Measurements from ENCODE around the gene ART1. TPM values are rescaled to one million over a fixed set of nuclear protein-coding genes. Genes with fewer than 3 reads are reported as not detected.

ART1 gene
- total RNA-seq, 2 experiments from 2014 or later = not detected

DNA sequence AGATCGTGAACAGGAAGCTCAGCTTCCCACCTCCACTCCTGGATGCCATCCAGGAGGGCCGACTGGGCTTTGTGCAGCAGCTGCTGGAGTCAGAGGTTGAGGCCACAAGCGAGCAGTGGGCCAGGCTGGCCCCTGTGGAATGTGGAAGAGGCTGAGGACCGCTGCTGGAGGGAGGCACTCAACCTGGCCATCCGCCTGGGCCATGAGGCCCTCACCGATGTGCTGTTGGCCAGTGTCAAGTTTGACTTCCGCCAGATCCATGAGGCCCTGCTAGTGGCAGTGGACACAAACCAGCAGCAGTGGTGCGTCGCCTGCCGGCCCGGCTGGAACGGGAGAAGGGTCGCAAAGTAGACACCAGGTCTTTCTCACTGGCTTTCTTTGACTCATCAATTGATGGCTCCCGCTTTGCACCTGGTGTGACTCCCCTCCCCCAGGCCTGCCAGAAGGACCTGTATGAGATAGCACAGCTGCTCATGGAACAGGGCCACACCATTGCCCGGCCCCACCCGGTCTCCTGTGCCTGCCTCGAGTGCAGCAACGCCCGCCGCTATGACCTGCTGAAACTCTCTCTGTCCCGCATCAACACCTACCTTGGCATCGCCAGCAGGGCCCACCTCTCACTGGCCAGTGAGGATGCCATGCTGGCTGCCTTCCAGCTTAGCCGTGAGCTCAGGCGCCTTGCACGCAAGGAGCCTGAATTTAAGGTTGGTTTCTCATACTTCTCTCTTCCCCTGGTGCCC lies 28.0 kb upstream of the ART1 start:
- ChIA-PET CTCF (interaction anchor here (2.5 kb wide), 1 partner anchor 8 kb away, joined by 9 read pairs; no protein-coding TSS in a partner anchor), POLR2A (no interaction called here)
- no peak for DNase-seq
- H3K9me3 Mint-ChIP-seq (ENCODE audit: insufficient read depth) = no peaks in the 10 kb centered on the region
- peaks cover 12% of the 10 kb centered on the region for H3K4me1 Mint-ChIP-seq (ENCODE audit: low read depth)
- no peak overlapping the region for H3K4me3 Mint-ChIP-seq
- ATAC-seq = no peak
- H3K36me3 Mint-ChIP-seq (ENCODE audit: low read depth) = no peaks in the 10 kb centered on the region
- H3K27ac Mint-ChIP-seq = no peak overlapping the region
- H3K27me3 Mint-ChIP-seq (ENCODE audit: low read depth) = no peaks in the 10 kb centered on the region

DNA sequence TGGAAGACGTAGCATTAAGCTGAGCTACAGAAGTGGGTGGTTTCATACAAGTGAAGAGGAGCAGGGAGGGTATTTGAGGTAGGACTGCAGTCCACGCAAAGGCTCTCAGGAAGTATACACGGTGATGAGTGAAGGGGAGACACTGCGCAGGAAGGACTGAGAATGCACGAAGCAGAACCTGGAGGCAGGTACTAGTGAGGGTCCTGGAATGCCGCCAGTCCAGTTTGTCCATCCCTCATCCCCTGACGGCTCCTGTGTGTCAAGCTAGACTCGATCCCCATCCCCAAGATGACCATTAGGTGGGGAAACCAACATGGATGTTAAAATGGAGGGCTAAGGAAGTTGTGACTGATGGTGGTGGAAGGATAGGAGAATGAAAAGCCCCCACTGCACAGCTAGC lies 26.9 kb upstream of the ART1 start:
- no peak for ATAC-seq
- CTCF ChIA-PET = interaction anchor here (2.5 kb wide), 1 partner anchor 9 kb away, joined by 9 read pairs; no protein-coding TSS in a partner anchor
- Mint-ChIP-seq H3K27me3 (ENCODE audit: low read depth) (no peaks in the 10 kb centered on the region), H3K4me3 (no peak overlapping the region), H3K36me3 (ENCODE audit: low read depth) (no peaks in the 10 kb centered on the region), H3K4me1 (ENCODE audit: low read depth) (peaks cover 12% of the 10 kb centered on the region), H3K9me3 (ENCODE audit: insufficient read depth) (no peaks in the 10 kb centered on the region), H3K27ac (no peak overlapping the region)
- no peak for DNase-seq
- POLR2A ChIA-PET = no interaction called here

- H3K4me3 Mint-ChIP-seq = no peak overlapping the region
- H3K27me3 Mint-ChIP-seq (ENCODE audit: low read depth) = no peaks in the 10 kb centered on the region
- no peak overlapping the region for H3K27ac Mint-ChIP-seq
- DNase-seq = no peak
- H3K9me3 Mint-ChIP-seq (ENCODE audit: insufficient read depth) = no peaks in the 10 kb centered on the region
- no peaks in the 10 kb centered on the region for H3K36me3 Mint-ChIP-seq (ENCODE audit: low read depth)
- ATAC-seq = no peak
- CTCF ChIA-PET = no interaction called here
- peaks cover 6% of the 10 kb centered on the region for H3K4me1 Mint-ChIP-seq (ENCODE audit: low read depth)
- POLR2A ChIA-PET = no interaction called here
Observed at GRCh38 chr11:3622521-3622920, 22.4 kb upstream of the ART1 start.

- peaks cover 6% of the 10 kb centered on the region for H3K4me1 Mint-ChIP-seq (ENCODE audit: low read depth)
- H3K4me3 Mint-ChIP-seq = no peak overlapping the region
- no peak overlapping the region for H3K27ac Mint-ChIP-seq
- DNase-seq (no peak), ATAC-seq (no peak)
- ChIA-PET POLR2A (no interaction called here), CTCF (no interaction called here)
- no peaks in the 10 kb centered on the region for H3K36me3 Mint-ChIP-seq (ENCODE audit: low read depth)
- H3K27me3 Mint-ChIP-seq (ENCODE audit: low read depth) = no peaks in the 10 kb centered on the region
- H3K9me3 Mint-ChIP-seq (ENCODE audit: insufficient read depth) = no peaks in the 10 kb centered on the region
Observed at GRCh38 chr11:3623121-3623520, 21.8 kb upstream of the ART1 start.

DNA sequence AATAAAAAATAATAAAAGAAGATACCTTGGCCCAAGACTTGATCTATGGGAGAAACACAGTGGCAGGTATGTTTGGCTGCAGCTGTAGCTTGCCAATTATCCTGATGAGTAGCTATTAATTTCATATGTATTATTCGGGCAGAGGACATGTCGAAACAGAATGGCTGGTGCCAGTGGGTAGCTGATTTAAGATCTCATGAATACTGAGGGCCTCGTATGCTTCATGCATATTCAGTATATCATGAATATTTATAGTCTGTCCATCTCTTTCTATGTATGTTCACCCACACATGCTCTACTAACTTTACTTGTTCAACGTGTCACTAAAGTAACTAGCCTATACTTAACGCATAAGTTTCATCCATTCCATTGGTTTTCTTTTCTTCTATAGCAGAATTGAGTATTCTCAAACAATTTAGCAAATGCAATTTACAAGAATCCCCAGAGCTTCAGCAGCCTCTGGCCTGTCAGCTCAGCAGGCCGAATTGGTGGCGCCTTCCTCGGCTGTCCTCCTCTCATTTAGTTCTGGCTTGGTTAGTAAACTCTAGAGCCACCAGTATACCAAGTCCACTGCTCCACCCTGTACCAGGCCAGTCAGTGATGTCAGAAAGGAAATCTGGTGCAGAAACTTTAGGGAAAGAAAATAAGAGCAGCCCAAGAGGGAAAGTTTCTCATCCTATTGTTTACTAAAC lies 21.0 kb upstream of the ART1 start:
- no peak for DNase-seq
- Mint-ChIP-seq H3K27me3 (ENCODE audit: low read depth) (no peaks in the 10 kb centered on the region), H3K27ac (no peak overlapping the region), H3K36me3 (ENCODE audit: low read depth) (no peaks in the 10 kb centered on the region), H3K9me3 (ENCODE audit: insufficient read depth) (no peaks in the 10 kb centered on the region), H3K4me1 (ENCODE audit: low read depth) (peaks cover 6% of the 10 kb centered on the region), H3K4me3 (no peak overlapping the region)
- ChIA-PET POLR2A (no interaction called here), CTCF (no interaction called here)
- no peak for ATAC-seq

DNA sequence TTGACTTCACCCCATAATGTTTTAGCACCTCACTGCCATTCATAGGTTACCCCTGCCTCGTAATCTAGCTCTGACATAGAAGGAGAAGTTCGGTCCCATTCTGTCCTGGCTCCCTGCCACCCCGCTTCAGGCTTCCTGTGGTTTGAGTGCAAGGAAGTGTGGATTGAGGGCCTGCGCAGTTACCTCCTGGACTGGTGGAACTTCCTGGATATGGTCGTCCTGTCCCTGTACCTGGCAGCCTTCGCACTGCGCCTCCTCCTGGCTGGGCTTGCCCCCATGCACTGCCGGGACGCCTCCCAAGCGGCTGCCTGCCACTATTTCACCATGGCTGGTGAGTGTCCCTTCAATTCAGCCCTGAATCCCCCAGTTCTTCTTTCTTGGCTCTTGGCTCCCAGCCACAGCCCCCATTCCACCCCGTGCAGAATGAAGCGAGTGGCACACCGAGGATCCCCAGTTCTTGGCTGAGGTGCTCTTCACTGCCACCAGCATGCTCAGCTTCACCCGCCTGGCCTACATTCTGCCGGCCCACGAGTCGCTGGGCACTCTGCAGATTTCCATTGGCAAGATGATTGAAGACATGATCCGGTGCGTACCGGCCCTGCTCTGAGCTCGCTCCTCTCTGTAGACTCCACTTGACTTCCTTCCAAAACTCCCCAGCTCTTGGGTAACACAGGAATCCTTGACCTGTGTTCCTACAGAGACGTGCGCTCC lies 18.5 kb upstream of the ART1 start:
- no peak overlapping the region for H3K27ac Mint-ChIP-seq
- no peak overlapping the region for H3K4me3 Mint-ChIP-seq
- ATAC-seq = peak; percentile 51
- no peaks in the 10 kb centered on the region for H3K36me3 Mint-ChIP-seq (ENCODE audit: low read depth)
- CTCF ChIA-PET = interaction anchor here (1.1 kb wide), 1 partner anchor 16 kb away, joined by 4 read pairs; no protein-coding TSS in a partner anchor
- no peak for DNase-seq
- H3K4me1 Mint-ChIP-seq (ENCODE audit: low read depth) = peaks cover 6% of the 10 kb centered on the region
- H3K27me3 Mint-ChIP-seq (ENCODE audit: low read depth) = no peaks in the 10 kb centered on the region
- POLR2A ChIA-PET = no interaction called here
- H3K9me3 Mint-ChIP-seq (ENCODE audit: insufficient read depth) = no peaks in the 10 kb centered on the region

- H3K9me3 Mint-ChIP-seq (ENCODE audit: insufficient read depth) = no peaks in the 10 kb centered on the region
- no peaks in the 10 kb centered on the region for H3K27me3 Mint-ChIP-seq (ENCODE audit: low read depth)
- H3K4me1 Mint-ChIP-seq (ENCODE audit: low read depth) = peaks cover 6% of the 10 kb centered on the region
- no peak overlapping the region for H3K27ac Mint-ChIP-seq
- no peak for DNase-seq
- no peak for ATAC-seq
- ChIA-PET POLR2A (no interaction called here), CTCF (no interaction called here)
- H3K36me3 Mint-ChIP-seq (ENCODE audit: low read depth) = no peaks in the 10 kb centered on the region
- no peak overlapping the region for H3K4me3 Mint-ChIP-seq
Observed at GRCh38 chr11:3627291-3627690, 17.6 kb upstream of the ART1 start.

DNA sequence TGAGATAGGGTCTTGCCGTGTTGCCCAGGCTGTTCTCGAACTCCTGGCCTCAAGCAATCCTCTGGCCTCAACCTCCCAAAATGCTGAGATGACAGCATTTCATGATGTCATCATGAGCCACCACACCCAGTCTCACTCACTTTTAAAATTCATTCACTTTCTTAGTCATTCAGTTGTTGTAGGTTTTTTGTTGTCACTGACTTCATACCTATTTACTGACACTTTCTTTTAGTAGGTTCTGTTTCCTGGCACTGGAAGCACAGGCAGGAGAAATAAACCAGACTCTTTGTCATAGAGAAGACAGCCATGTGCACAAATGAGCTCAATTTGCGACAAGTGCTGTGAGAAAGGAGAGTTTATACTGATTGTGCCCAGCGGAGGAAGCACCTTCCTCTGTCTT lies 13.6 kb upstream of the ART1 start:
- CTCF ChIA-PET = no interaction called here
- H3K36me3 Mint-ChIP-seq (ENCODE audit: low read depth) = no peaks in the 10 kb centered on the region
- no peaks in the 10 kb centered on the region for H3K9me3 Mint-ChIP-seq (ENCODE audit: insufficient read depth)
- DNase-seq (no peak), ATAC-seq (no peak)
- H3K4me1 Mint-ChIP-seq (ENCODE audit: low read depth) = peaks cover 5% of the 10 kb centered on the region
- no peak overlapping the region for H3K4me3 Mint-ChIP-seq
- no peaks in the 10 kb centered on the region for H3K27me3 Mint-ChIP-seq (ENCODE audit: low read depth)
- H3K27ac Mint-ChIP-seq = no peak overlapping the region
- POLR2A ChIA-PET = no interaction called here

- DNase-seq = no peak
- Mint-ChIP-seq H3K36me3 (ENCODE audit: low read depth) (no peaks in the 10 kb centered on the region), H3K27me3 (ENCODE audit: low read depth) (no peaks in the 10 kb centered on the region), H3K9me3 (ENCODE audit: insufficient read depth) (no peaks in the 10 kb centered on the region), H3K4me1 (ENCODE audit: low read depth) (no peaks in the 10 kb centered on the region), H3K27ac (no peak overlapping the region), H3K4me3 (no peak overlapping the region)
- POLR2A ChIA-PET = no interaction called here
- ATAC-seq = no peak
- CTCF ChIA-PET = no interaction called here
Observed at GRCh38 chr11:3632070-3632660, 12.8 kb upstream of the ART1 start.

GRCh38 chr11:3635641-3636375 lies 9.1 kb upstream of the ART1 start:
- Mint-ChIP-seq H3K4me1 (ENCODE audit: low read depth) (no peaks in the 10 kb centered on the region), H3K27me3 (ENCODE audit: low read depth) (no peaks in the 10 kb centered on the region), H3K36me3 (ENCODE audit: low read depth) (no peaks in the 10 kb centered on the region), H3K27ac (no peak overlapping the region), H3K9me3 (ENCODE audit: insufficient read depth) (no peaks in the 10 kb centered on the region), H3K4me3 (no peak overlapping the region)
- CTCF ChIA-PET = no interaction called here
- POLR2A ChIA-PET = no interaction called here
- ATAC-seq = no peak
- no peak for DNase-seq

GRCh38 chr11:3637201-3637600 lies 7.7 kb upstream of the ART1 start:
- no peak for ATAC-seq
- POLR2A ChIA-PET = no interaction called here
- H3K4me1 Mint-ChIP-seq (ENCODE audit: low read depth) = peaks cover 3% of the 10 kb centered on the region
- no peaks in the 10 kb centered on the region for H3K36me3 Mint-ChIP-seq (ENCODE audit: low read depth)
- no peaks in the 10 kb centered on the region for H3K9me3 Mint-ChIP-seq (ENCODE audit: insufficient read depth)
- no peak for DNase-seq
- H3K4me3 Mint-ChIP-seq = no peak overlapping the region
- CTCF ChIA-PET = no interaction called here
- H3K27me3 Mint-ChIP-seq (ENCODE audit: low read depth) = peaks cover 8% of the 10 kb centered on the region
- H3K27ac Mint-ChIP-seq = no peak overlapping the region
